Chondrocyte (in vitro differentiated cells): Measurements from ENCODE around the gene PLXNA4. TPM values are rescaled to one million over a fixed set of nuclear protein-coding genes. Genes with fewer than 3 reads are reported as not detected.

Experiments used
- DNase-seq: peaks from one replicate; pipeline ENCODE4 v3.0.0; 2021; ENCODE audit warnings: mixed read lengths, low spot score
- H3K27ac Mint-ChIP-seq: one replicate; pipeline ENCODE4 v1.8.0; 2021; ENCODE audit warnings: mild to moderate bottlenecking, moderate library complexity, mixed read lengths; ENCODE audit not compliant: unreplicated experiment
- H3K27me3 Mint-ChIP-seq: 2 replicates; pipeline ENCODE4 v1.8.0; 2021; ENCODE audit warnings: low read depth, mixed read lengths
- H3K36me3 Mint-ChIP-seq: 2 replicates; pipeline ENCODE4 v1.8.0; 2021; ENCODE audit warnings: low read depth, mixed read lengths
- H3K4me1 Mint-ChIP-seq: 2 replicates; pipeline ENCODE4 v1.8.0; 2021; ENCODE audit warnings: low read depth, mild to moderate bottlenecking, mixed read lengths
- H3K4me3 Mint-ChIP-seq: one replicate; pipeline ENCODE4 v1.8.0; 2021; ENCODE audit warnings: mild to moderate bottlenecking, moderate library complexity, mixed read lengths; ENCODE audit not compliant: unreplicated experiment
- H3K9me3 Mint-ChIP-seq: 2 replicates; pipeline ENCODE4 v1.8.0; 2021; ENCODE audit warnings: low read depth, mixed read lengths
- CTCF ChIP-seq: fragments of 200-600 bp; sonication (generic); IDR thresholded peaks from 2 replicates; pipeline ENCODE4 v1.5.0; 2021; ENCODE audit warnings: antibody characterized with exemption, mild to moderate bottlenecking, moderate library complexity
- total RNA-seq: library from RNA; stranded (reverse); gene quantifications from 3 replicates; pipeline ENCODE4 v1.2.1, GENCODE V29; 2021

PLXNA4 gene
- total RNA-seq, 1 donor from 2014 or later: 11.3 TPM

GRCh38 chr7:132541656-132542055 is 34.6 kb downstream of the PLXNA4 start:
- TF ChIP-seq CTCF: no peak
- Mint-ChIP-seq H3K9me3 (no peaks in the 10 kb centered on the region), H3K4me1 (peaks cover 11% of the 10 kb centered on the region), H3K4me3 (no peak overlapping the region), H3K36me3 (peaks cover 9% of the 10 kb centered on the region), H3K27ac (no peak overlapping the region), H3K27me3 (no peaks in the 10 kb centered on the region)
- DNase-seq: no peak

GRCh38 chr7:132537456-132538145 is 38.7 kb downstream of the PLXNA4 start:
- Mint-ChIP-seq H3K27ac (no peak overlapping the region), H3K4me3 (no peak overlapping the region)
- no peak for DNase-seq

GRCh38 chr7:132536654-132537395 is 39.4 kb downstream of the PLXNA4 start:
- Mint-ChIP-seq H3K9me3 (no peaks in the 10 kb centered on the region), H3K27ac (no peak overlapping the region), H3K27me3 (no peaks in the 10 kb centered on the region), H3K36me3 (peaks cover 5% of the 10 kb centered on the region), H3K4me1 (peaks cover 12% of the 10 kb centered on the region), H3K4me3 (no peak overlapping the region)
- no peak for TF ChIP-seq CTCF
- no peak for DNase-seq

More at GRCh38 chr7:132537456-132538145, 38.7 kb downstream of the PLXNA4 start:
- no peaks in the 10 kb centered on the region for H3K9me3 Mint-ChIP-seq
- H3K36me3 Mint-ChIP-seq: peaks cover 5% of the 10 kb centered on the region
- TF ChIP-seq CTCF: no peak
- H3K27me3 Mint-ChIP-seq: no peaks in the 10 kb centered on the region
- peaks cover 12% of the 10 kb centered on the region for H3K4me1 Mint-ChIP-seq

GRCh38 chr7:132533916-132534315 is 42.4 kb downstream of the PLXNA4 start:
- Mint-ChIP-seq H3K36me3 (peaks cover 5% of the 10 kb centered on the region), H3K4me3 (no peak overlapping the region), H3K4me1 (peaks cover 12% of the 10 kb centered on the region), H3K9me3 (no peaks in the 10 kb centered on the region), H3K27ac (no peak overlapping the region), H3K27me3 (no peaks in the 10 kb centered on the region)
- no peak for DNase-seq
- TF ChIP-seq CTCF: no peak

GRCh38 chr7:132532281-132532680 is 44.0 kb downstream of the PLXNA4 start:
- Mint-ChIP-seq H3K27ac (no peak overlapping the region), H3K4me3 (no peak overlapping the region), H3K9me3 (no peaks in the 10 kb centered on the region), H3K27me3 (no peaks in the 10 kb centered on the region), H3K4me1 (peaks cover 8% of the 10 kb centered on the region), H3K36me3 (peaks cover 5% of the 10 kb centered on the region)
- TF ChIP-seq CTCF: no peak
- no peak for DNase-seq
